Measurements from ENCODE around the gene TNFRSF19.

The TNFRSF19 gene

DNA sequence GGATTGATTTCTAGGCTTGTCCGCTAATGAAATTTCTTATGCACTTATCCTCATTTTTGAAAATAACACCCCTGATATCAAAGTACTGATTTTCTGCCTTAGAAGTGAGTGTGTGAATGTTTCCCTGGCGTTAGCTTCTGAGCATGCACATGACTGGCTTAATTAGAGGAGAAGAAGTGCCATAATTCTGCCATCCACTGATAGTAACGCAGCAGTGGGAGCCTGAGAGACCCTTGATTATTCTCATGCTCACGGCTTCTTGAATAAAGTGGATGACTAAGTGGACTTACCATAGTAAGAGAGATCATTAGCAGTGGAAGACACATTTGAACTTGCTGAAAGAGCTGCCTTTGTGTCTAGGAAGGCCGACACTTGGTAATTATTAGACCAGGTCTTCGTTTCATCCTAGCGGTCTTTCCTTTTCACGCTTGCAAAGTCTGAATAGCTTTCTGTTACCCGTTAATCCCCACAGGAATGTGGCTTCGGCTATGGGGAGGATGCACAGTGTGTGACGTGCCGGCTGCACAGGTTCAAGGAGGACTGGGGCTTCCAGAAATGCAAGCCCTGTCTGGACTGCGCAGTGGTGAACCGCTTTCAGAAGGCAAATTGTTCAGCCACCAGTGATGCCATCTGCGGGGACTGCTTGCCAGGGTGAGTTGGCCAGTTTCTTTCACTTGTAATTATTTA is 45.3 kb downstream of the TNFRSF19 start:
- H3K4me3 ChIP-seq (replicated peaks in 1 of 2; ENCODE audit: low read depth in 2 of 2, low read length in 2 of 2) = no peak overlapping the region
- TF ChIP-seq, protein P1, sequence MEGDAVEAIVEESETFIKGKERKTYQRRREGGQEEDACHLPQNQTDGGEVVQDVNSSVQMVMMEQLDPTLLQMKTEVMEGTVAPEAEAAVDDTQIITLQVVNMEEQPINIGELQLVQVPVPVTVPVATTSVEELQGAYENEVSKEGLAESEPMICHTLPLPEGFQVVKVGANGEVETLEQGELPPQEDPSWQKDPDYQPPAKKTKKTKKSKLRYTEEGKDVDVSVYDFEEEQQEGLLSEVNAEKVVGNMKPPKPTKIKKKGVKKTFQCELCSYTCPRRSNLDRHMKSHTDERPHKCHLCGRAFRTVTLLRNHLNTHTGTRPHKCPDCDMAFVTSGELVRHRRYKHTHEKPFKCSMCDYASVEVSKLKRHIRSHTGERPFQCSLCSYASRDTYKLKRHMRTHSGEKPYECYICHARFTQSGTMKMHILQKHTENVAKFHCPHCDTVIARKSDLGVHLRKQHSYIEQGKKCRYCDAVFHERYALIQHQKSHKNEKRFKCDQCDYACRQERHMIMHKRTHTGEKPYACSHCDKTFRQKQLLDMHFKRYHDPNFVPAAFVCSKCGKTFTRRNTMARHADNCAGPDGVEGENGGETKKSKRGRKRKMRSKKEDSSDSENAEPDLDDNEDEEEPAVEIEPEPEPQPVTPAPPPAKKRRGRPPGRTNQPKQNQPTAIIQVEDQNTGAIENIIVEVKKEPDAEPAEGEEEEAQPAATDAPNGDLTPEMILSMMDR (IDR thresholded peaks at IDR 0.05; ENCODE audit: low read depth, low read length) = no peak
- DNase-seq (ENCODE audit: low read depth in 2 of 2) = no peak

DNA sequence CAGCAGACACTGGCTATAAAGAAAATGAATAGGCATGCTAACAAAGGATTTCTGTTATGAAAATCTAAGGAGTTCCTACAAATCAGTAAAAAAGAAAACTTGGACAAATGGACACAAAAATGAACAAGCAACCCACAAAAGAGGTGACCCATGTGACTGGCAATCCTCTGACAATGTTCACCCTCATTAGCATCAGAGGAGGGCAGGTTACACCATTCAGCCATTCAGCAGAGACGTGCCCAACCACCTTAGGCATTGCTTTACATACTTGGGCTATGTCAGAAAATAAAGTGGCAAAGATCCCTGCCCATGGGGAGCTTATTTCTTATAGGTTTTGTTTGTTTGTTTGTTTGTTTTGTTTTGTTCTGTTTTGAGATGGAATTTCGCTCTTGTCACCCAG is 46.0 kb downstream of the TNFRSF19 start:
- H3K4me3 ChIP-seq (replicated peaks in 1 of 2; ENCODE audit: low read depth in 2 of 2, low read length in 2 of 2) = no peak overlapping the region
- no peak for DNase-seq (ENCODE audit: low read depth in 2 of 2)
- TF ChIP-seq, protein P1 (IDR thresholded peaks at IDR 0.05; ENCODE audit: low read depth, low read length) = no peak

DNA sequence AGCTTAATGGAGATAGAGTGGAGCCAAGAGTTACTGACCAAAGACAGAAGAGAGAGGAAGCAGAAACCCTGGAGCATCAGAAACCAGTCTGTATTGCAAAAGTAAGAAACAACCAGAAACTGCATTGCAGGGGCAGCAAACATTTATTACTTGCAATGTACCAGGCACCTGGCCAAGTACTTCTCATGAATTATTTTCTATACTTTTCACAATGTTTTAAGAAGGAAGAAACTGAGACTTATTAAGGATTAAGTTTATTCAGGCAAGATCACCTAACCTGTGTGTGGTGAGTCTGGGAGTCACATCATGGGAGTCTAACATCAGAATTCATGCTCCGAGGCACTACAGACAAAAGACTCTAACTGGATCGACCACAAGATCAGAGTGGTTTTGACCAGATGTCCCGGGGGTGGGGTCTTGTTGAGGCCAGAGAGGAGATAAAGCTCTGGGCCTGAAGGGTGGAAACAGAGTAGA is 47.4 kb downstream of the TNFRSF19 start:
- DNase-seq (ENCODE audit: low read depth in 2 of 2) = peak; percentile 64 to 68
- TF ChIP-seq, protein P1 (IDR thresholded peaks at IDR 0.05; ENCODE audit: low read depth, low read length) = no peak
- H3K4me3 ChIP-seq (replicated peaks in 1 of 2; ENCODE audit: low read depth in 2 of 2, low read length in 2 of 2) = no peak overlapping the region

DNA sequence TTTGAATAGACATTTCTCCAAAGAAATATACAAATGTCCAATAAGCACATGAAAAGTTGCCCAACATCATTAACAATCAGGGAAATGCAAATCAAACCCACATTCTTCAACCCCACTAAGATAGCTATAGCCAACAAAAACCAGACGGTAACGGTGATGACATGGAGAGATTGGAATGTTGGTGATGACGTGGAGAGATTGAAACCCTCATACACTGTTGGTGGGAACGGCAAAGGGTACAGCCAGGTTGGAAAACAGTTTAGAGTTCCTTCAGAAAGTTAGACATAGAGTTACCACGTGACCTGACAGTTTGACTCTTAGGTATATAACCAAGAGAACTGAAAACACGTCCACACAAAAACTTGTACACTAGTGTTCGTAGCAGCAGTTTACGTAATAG is 48.1 kb downstream of the TNFRSF19 start:
- no peak overlapping the region for H3K4me3 ChIP-seq (replicated peaks in 1 of 2; ENCODE audit: low read depth in 2 of 2, low read length in 2 of 2)

DNA sequence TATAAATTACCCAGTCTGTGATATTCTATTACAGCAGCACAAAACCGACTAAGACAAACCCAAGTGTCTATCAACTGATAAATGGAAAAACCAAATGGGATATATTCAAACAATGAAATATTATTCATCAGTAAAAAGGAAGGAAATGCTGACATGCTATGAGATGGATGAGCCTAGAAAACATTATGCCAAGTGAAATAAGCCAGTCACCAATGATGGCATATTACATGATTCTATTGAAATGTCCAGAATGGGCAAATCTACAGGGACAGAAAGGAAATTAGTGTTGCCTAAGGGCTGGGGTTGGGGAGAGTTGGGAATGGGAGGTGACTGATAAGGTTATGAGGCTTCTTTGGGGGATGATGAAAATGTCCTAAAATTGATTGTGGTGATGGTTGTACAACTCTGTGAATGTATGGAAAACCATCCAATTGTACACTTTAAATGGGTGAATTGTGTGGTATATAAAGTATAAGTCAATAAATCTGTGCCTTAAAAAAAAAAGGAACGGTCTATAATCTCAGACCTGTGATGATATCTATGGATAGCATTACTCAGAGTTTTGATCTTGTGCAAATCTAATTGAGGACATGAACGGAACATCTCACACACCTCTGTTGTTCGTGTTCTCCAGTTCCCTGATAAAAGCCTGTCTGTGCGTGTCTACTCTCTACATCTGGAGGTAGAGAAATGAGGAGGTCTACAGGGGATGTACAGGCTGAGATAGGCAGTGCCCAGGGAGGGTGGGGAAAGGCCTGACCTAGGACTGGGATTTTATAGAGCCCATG is 49.0 kb downstream of the TNFRSF19 start:
- TF ChIP-seq, protein P1 (IDR thresholded peaks at IDR 0.05; ENCODE audit: low read depth, low read length) = no peak
- peak in 1 of 2 donors; percentile 52 for DNase-seq (ENCODE audit: low read depth in 2 of 2)
- no peak overlapping the region for H3K4me3 ChIP-seq (replicated peaks in 1 of 2; ENCODE audit: low read depth in 2 of 2, low read length in 2 of 2)

More for the DNA sequence above, 48.1 kb downstream of the TNFRSF19 start:
- TF ChIP-seq, protein P1 (IDR thresholded peaks at IDR 0.05; ENCODE audit: low read depth, low read length) = no peak
- DNase-seq (ENCODE audit: low read depth in 2 of 2) = peak; percentile 93 to 99

DNA sequence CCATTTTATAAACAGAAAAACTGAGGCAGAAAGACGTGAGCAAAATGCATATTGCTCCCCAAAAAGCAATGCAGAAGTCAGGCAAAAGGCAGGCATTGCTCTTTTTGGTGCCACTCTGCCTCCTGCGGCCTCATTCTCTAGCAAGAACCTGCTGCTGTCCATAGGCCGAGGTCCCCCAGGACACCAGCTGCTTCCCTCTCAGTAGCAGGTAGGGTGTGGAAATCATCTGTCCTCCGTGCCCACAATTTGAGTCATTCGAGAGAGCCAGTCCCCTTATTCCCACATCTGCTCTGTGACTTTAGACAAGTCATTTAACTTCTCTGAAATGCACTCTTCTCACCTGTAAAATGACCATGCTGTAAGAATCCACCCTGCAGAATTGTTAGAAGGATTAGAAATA is 50.0 kb downstream of the TNFRSF19 start:
- DNase-seq (ENCODE audit: low read depth in 2 of 2) = no peak
- TF ChIP-seq, protein P1 (IDR thresholded peaks at IDR 0.05; ENCODE audit: low read depth, low read length) = no peak
- H3K4me3 ChIP-seq (replicated peaks in 1 of 2; ENCODE audit: low read depth in 2 of 2, low read length in 2 of 2) = no peak overlapping the region
